Left lobe of liver (tissue), 2 donors: ENCODE results near the gene DNAH14. TPM values are rescaled to one million over a fixed set of nuclear protein-coding genes. Genes with fewer than 3 reads are reported as not detected.
A peak's percentile ranks its signal among the peaks of the same experiment; 100 is the strongest.
"Not testable (repeated sequence)": the region's sequence is repeated elsewhere in the genome, so short reads cannot be mapped to it uniquely, and the experiment has no call there.

Source experiments
- ATAC-seq: fragments of 200-7000 bp; cut with Tn5 transposase; one replicate; pipeline ENCODE4 v1.9.1; 2020; ENCODE audit warnings: mild to moderate bottlenecking, moderate library complexity
- DNase-seq: peaks from one replicate; pipeline ENCODE4 v3.0.0-alpha.2; 2020; ENCODE audit warnings: low spot score
- total RNA-seq: library from RNA; stranded (reverse); gene quantifications from one replicate; pipeline ENCODE4 v1.2.1, GENCODE V29; 2021
- donor health status: DM: no; HTN: no; CAD: no; lungs with moderate emphysema.
- donor health status: DM: no; HTN: yes; CAD: no.

The DNAH14 gene
- total RNA-seq, 1 donor from 2014 or later: 5.9 TPM

DNA sequence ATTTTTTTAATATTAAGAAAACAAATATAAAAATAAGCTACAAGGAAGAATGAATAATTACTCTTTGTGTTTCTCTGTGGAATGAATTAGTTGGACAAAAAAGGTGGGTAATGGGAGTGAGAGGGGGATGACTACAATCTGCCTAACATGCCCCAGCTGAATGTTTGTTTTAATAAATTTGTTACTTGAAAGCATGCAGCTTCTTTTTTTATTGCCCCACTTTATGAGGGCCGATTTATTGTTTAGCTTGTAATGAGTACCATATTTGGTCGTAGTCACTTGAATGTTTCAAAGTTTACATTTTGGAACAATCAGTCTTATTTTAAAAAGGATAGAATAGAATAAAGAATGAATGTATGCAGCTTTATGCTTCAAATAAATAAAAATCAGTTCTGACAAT lies 301.0 kb downstream of the DNAH14 start:
- DNase-seq: no peak
- ATAC-seq: no peak

DNA sequence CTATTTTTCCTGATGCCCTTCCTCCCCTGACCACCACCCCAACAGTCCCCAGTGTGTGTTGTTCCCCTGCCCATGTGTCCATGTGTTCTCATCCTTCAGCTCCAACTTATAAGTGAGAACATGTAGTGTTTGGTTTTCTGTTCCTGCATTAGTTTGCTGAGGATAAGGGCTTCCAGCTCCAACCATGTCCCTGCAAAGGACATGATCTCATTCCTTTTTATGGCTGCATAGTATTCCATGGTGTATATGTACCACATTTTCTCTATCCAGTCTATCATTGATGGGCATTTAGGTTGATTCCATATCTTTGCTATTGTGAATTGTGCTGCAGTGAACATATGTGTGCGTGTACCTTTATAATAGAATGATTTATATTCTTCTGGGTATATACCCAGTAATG lies 303.5 kb downstream of the DNAH14 start:
- not testable (repeated sequence) for DNase-seq, ATAC-seq

DNA sequence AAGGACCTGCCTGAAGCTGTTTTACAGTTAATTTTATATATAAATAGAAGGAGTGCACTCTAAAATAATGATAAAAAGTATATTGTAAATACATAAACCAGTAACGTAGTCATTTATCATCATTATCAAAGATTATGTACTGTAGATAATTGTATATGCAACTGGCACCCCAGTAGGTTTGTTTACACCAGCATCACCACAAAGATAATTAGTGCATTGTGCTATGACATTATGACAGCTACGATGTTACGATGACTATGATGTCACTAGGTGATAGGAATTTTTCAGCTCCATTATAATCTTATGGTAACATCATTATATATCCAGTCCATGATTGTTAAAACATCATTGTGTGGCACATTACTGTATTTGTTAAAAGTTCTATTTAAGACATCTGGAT lies 313.1 kb downstream of the DNAH14 start:
- ATAC-seq (no peak), DNase-seq (no peak)

DNA sequence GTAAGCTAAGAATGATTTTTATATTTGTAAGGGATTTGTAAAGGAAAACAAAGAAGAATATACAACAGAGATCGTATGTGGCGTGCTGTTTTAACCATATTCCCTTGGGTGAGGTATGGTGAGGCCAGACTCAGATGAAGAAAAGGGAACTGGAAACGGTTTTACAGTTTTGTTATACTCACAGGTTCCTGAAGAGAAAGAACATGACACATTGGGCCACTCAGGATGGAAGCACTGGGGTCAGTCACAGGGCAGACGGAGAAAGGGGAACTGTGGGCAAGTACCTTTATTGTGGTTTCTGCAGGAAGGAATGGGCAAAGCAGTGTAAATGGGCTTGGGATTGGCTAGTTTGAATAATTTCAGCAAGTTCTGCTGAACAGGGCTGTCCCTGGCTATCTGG lies 321.0 kb downstream of the DNAH14 start:
- no peak for DNase-seq
- no peak for ATAC-seq

DNA sequence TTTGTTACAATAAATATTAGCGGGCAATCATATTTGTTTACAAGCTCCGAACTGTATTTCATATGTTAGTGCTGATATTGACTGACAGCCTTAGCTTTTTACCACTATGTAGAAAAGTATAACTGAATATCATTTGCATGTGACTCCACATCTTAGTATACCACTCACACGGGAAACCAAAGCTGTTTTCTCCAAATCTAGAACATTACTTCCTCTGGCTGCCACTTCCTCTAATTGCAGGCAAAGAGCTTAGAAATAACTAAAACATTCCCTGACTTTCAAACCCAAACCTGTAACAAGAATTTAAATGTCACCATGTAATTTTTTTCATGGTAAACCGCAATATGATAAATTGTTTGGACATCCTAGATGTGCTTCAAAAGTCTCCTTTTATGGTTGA lies 323.7 kb downstream of the DNAH14 start:
- DNase-seq (no peak), ATAC-seq (no peak)

DNA sequence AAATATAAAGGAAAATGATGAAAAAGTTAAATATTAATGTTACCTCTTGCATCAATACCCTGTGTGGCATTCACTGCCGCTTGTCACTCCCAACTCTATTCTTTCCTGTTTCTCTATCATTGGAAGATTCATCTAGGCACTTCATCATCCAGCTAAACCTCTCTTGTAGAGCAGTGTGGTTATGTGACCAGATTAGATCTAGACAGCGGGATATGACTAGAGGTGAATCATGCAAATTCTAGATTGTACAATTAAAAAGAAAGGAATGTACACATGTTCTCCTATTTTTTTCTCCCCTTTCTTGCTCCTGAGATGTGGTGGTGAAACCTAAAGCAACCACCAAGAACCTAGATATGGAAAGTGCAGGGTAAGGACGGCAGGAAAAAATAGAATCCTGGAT lies 324.3 kb downstream of the DNAH14 start:
- DNase-seq: no peak
- no peak for ATAC-seq

DNA sequence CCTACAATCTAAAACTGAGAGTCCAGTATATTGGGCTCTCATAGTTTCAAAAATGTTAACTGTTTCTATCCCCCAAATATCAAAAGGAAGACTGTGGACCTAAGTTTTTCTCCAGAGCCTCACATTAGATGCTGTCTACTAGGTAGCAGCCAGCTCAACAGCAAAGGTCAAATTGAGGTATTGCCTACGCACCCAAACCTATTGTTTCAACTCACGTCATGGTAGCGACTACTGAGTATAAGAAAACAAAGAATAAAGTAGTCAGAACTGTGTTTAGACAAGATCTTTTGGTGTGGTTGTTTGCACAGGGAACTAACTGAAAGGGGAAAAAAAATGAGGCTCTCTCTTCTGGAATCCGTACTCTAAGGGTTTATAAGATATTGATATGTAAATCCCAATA lies 325.2 kb downstream of the DNAH14 start:
- no peak for DNase-seq
- ATAC-seq: no peak

DNA sequence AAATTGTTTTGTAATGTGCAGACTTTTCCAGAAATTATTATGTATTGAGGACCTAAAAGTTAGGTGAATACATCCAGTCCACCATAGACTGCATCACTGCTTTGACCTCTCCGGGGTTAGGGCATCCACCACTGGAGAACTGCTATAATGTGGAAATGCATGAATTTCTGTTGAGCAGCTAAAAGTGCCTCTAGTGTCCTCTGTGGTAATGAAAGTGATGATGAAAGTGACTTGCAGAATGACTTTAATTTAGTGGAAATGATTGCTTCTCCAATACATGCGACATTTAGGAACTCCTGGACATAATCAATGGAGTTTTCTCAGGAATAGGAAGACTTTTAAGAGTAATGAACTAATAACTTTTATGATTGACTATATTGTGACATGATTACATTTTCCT lies 327.6 kb downstream of the DNAH14 start:
- DNase-seq (no peak), ATAC-seq (no peak)

DNA sequence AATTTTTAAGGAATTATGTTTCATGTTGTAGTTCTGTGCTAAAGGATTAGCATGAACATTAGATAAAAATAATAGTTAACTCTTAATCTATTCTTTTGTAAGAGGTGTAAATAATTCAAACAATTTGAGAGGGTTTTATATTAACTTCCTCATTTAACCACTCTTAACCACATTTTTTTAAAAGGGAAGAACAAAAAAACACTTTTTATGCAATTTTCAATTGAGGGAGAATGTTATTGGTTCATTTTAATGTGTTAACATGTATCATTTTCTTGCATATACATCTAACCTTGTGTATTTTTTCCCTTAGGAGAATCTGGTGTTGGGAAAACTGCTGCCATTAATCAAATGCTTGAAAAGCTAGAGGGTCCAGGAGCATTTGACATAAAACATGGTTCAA lies 329.3 kb downstream of the DNAH14 start:
- no peak for DNase-seq
- ATAC-seq: no peak

DNA sequence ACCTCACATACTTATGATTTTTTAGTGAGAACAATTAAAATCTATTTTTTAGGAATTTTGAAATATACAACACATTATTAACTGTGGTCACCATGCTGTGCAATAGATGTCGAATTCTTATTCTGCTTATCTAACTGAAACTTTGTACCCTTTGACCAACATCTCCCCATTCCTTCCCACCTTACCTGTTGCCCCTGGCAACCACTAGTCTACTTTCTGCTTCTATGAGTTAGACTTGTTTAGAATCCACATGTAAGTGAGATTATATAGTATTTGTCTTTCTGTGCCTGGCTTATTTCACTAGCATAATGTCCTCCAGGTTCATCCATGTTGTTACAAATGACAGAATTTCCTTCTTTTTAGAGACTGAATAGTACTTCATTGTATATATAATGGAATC lies 330.1 kb downstream of the DNAH14 start:
- ATAC-seq: no peak
- DNase-seq: no peak

DNA sequence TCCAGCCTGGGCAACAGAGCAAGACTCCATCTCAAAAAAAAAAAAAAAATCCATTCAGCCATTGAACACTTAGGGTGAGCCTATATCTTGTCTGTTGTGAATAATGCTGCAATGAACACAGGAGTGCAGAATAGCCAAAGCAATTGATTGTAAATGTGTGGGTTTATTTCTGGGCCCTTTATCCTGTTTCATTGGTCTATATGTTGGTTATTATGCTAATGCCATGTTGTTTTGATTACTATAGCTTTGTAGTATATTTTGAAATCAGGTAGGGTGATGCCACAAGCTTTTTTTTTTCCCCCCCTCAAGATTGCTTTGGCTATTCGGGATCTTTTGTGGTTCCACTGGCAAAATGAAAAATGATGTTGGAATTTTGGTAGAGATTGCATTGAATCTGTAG lies 330.8 kb downstream of the DNAH14 start:
- no peak for DNase-seq
- ATAC-seq: no peak

DNA sequence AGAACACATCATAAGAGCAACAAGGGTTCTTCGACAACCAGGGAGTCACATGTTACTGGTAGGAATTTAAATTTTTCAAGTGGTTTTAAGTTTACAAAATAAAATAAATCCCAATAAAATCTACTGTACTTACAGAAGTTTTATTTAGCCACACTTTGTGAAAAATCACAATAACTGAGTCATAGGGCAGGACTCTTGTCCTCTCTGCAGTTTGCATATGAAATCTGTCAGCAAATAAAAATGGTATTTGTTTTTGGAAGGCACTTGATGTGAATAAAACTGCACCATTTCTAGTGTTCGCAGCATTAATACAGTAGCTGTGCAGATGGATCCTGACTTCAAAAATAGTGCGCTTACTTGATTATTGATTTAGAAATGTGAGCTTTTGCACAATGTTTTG lies 348.0 kb downstream of the DNAH14 start:
- ATAC-seq (no peak), DNase-seq (no peak)

DNA sequence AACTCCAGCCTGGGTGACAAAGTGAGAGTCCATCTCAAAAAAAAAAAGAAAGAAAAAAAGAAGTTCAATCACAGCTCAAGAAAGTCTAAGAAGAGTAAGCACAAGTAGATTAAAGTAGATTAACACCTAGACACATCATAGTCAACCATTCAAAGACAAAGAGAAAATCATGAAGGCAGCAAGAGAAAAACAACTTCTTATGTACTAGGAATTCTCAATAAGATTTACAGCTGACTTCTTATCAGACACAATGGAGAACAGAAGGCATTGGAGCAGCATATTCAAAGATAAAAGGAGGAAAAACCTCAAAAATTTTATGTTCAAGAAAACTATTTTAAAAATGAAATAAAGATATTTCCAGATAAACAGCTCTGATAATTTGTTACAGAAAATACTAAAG lies 351.1 kb downstream of the DNAH14 start:
- DNase-seq (no peak), ATAC-seq (no peak)

DNA sequence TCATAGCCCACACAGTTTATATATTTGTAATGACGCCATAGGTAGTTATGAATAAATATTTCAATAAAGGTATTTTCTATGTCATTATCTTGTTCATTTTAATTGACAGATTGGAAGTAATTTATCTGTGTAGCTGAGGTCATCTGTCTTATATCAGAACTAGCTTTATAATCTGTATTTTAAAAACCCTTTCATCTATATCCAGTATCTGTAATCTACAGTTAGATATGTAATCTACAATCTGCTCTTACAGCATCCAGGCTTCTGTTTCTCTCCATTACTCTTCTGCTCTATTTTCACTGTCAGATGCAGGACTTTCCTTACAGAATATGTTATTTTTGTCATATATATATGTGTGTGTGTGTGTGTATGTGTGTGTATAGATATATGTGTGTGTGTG lies 360.8 kb downstream of the DNAH14 start:
- ATAC-seq (no peak), DNase-seq (no peak)

DNA sequence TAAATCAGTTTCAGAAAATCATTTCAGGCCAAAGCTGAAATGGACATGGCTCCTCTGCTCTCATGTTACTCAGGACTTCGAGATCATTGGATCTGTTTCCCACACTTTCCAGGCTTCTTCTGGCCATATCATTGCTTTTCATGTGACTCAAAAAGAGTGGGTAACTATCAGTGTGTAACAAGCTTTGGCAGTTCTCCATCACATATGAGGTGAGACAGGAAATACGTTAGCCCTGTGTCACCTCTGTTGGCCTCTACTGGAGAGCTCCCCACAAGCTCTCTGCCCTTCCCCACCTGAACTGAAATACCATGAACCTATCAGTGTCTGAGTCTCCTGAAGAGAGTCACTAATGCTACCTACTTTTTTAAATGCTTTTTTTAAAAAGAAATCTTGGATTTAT lies 370.1 kb downstream of the DNAH14 start:
- DNase-seq (no peak), ATAC-seq (no peak)

DNA sequence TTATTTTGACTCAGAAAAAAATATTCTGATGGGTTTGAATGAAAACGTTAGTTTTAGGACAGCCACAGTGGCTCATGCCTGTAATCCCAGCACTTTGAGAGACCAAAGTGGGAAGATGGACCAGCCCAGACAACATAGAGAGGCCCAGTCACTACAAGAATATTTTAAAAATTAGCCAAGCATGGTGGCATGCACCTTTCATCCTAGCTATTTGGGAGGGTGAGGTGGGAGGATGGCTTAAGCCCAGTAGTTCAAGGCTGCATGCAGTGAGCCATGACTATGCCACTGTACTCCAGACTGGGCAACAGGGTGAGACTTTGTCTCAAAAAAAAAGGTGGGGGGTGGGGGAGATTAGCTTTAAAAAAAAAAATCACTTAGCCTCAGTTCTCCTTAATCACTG lies 370.9 kb downstream of the DNAH14 start:
- ATAC-seq (no peak), DNase-seq (no peak)

DNA sequence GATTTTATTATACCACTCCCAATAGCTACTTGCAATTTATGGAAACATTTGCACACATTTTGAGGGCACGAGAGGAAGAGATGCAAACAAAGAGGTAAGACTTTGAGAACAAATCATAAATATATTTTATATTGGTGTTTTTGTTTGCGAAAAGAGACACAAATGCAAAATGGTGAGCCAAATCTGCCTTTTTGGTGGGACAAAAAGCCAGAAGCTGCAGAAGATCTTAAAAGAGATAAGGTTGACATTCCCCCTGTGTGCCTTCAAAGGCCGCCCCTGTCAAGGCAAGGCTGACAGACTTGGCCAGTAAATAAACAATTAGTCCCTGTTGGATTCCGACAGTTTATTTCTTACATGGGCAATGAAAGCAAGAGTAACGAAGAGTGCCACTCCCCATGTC lies 375.5 kb downstream of the DNAH14 start:
- no peak for DNase-seq
- no peak for ATAC-seq

DNA sequence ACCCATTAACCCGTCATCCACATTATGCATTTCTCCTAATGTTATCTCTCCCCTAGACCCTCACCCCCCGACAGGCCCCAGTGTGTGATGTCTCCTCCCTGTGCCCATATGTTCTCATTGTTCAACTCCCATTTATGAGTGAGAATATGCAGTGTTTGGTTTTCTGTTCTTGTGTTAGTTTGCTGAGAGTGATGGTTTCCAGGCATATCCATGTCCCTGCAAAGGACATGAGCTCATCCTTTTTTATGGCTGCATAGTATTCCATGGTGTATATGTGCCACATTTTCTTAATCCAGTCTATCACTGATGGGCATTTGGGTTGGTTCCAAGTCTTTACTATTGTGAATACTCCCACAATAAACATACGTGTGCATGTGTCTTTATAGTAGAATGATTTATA lies 381.1 kb downstream of the DNAH14 start:
- not testable (repeated sequence) for DNase-seq, ATAC-seq

DNA sequence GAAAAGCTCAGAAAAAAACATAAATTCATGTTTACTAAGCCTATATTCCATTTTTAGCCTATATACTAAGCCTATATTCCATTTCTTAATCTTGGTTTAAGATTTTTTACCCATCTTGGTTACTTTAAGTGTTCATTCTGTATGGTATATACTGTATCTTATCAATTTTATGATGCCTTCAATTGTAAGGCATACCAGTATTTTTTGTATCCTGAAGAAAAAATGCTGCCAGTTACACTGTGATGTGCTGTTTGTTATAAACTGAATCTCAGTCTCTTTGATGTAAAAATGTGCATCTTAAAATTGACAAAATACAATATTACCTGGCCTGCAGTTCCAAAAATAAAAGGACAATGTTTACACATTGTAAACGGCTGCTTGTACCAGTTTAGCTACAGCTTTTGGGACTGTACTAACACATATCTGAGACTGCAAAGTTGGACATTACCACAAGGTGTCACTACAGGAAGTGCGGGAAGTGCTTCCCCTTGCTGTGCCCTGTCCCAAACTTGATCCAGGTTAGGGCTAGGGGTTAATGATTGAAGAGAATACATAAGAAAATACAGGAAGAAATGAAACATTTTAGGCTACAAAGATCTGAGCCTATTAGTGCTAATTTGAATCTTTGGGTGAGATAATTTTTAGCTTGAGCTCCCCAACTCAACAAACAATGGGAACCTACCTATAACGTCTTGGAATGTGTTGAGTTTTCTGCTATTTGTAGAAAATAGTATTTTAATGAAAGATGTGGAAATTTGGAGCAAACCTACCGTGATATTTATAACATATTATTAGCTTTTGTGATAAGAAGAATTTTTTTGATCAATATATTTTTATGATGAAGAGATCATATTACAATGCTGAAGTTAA lies 389.5 kb downstream of the DNAH14 start:
- DNase-seq (peak; percentile 55), ATAC-seq (peak; percentile 100)

DNA sequence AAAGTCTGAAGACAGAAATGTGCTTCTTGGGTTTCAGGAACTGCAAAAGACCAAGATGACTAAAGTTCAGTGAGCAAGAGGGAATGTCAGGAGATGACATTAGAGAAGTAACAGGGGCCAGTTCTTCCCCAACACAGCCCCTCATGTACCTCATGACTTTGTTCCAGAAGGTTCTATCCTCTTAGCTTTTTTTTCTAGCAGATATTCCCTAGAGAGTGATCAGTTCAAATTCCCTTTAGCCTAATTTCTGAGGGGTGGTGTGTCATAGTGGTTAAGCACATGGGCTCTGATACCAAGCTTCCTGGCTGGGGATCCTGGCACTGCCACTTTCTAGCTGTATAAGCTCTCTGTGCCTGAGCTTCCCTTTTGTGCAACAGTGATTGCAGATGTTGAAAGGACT lies 390.4 kb downstream of the DNAH14 start:
- no peak for DNase-seq
- ATAC-seq: no peak

DNA sequence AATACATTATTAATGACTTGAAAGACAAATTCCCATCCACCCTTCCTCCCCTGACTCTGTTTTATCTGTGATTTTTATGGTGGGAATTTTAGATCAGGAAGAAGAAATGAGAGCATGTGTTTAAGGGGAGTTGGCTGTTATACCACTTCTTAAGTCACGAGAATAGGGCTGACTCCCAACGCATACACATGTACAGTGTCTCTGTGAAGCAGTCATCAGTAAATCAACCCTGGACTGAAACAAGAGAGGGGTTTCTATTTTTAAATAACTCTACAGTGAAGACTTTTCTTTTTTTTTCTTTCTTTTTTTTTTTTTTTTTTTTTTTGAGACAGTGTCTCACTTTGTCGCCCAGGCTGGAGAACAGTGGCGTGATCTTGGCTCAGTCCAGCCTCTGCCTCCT lies 392.3 kb downstream of the DNAH14 start:
- DNase-seq (no peak), ATAC-seq (no peak)

DNA sequence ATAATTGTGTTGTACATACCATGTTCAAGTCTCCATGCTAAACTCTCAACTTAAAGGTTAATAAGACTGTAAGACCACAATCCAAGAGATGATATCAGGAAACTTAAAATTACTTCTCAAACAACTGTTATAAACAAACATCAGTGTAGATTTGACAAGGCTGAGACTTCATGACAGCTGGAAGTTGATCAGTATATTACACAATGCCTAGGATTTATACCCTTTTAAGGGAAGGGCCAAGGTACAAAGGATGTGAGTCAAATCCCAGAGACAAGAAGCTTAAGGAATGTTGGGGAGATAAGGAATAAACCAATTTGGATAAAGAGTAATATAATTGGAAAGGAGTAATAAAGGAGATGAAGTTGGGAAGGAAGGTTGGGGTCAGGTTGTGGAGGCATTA lies 399.6 kb downstream of the DNAH14 start:
- DNase-seq: no peak
- no peak for ATAC-seq

DNA sequence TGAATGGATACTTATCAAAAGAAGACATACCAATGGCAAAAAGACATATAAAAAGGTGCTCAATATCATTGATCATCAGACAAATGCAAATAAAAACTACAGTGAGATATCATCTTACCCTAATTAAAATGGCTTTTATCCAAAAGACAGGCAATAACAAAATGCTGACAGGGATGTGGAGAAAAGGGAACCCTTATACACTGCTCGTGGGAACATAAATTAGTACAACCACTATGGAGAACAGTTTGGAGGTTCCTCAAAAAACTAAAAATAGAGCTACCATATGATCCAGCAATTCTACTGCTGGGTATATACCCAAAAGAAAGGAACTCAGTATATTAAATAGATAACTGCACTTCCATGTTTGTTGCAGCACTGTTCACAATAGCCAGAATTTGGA lies 400.5 kb downstream of the DNAH14 start:
- not testable (repeated sequence) for ATAC-seq, DNase-seq
